GM21360 (cell line): Measurements from ENCODE around the gene CTNNBL1.
"Not testable (repeated sequence)": the region's sequence is repeated elsewhere in the genome, so short reads cannot be mapped to it uniquely, and the experiment has no call there.

Source experiments
- ATAC-seq: cut with Tn5 transposase; IDR thresholded peaks from one replicate; pipeline ENCODE4 v1.9.1; 2021; ENCODE audit warnings: mild to moderate bottlenecking, moderate library complexity; ENCODE audit not compliant: unreplicated experiment

CTNNBL1 gene

GRCh38 chr20:37677969-37678861 is 15.6 kb upstream of the CTNNBL1 start:
- ATAC-seq, result no peak

- ATAC-seq, result not testable (repeated sequence)
Observed at GRCh38 chr20:37679751-37680150, 14.1 kb upstream of the CTNNBL1 start.

- no peak for ATAC-seq
Observed at GRCh38 chr20:37680420-37680819, 13.4 kb upstream of the CTNNBL1 start.

- ATAC-seq, result no peak
Observed at GRCh38 chr20:37681384-37682112, 12.3 kb upstream of the CTNNBL1 start.

GRCh38 chr20:37683146-37683545 is 10.7 kb upstream of the CTNNBL1 start:
- ATAC-seq, result not testable (repeated sequence)

- no peak for ATAC-seq
Observed at GRCh38 chr20:37686762-37687477, 6.9 kb upstream of the CTNNBL1 start.

- ATAC-seq, result no peak
Observed at GRCh38 chr20:37687478-37687805, 6.4 kb upstream of the CTNNBL1 start.

GRCh38 chr20:37688093-37688492 is 5.7 kb upstream of the CTNNBL1 start:
- ATAC-seq, result no peak

- ATAC-seq, result no peak
Observed at GRCh38 chr20:37690626-37691369, 3.0 kb upstream of the CTNNBL1 start.

- ATAC-seq, result no peak
Observed at GRCh38 chr20:37692459-37693166, 1.2 kb upstream of the CTNNBL1 start.

GRCh38 chr20:37693242-37693634 is 592 bp upstream of the CTNNBL1 start:
- no peak for ATAC-seq

GRCh38 chr20:37695684-37696342 is 2.0 kb downstream of the CTNNBL1 start:
- ATAC-seq, result no peak

GRCh38 chr20:37697314-37697713 is 3.5 kb downstream of the CTNNBL1 start:
- peak; percentile 54 for ATAC-seq

GRCh38 chr20:37699202-37699601 is 5.4 kb downstream of the CTNNBL1 start:
- ATAC-seq, result no peak

- ATAC-seq, result no peak
Observed at GRCh38 chr20:37700301-37700700, 6.5 kb downstream of the CTNNBL1 start.

- ATAC-seq, result not testable (repeated sequence)
Observed at GRCh38 chr20:37701676-37702075, 7.8 kb downstream of the CTNNBL1 start.

GRCh38 chr20:37702403-37703034 is 8.7 kb downstream of the CTNNBL1 start:
- ATAC-seq, result no peak

- no peak for ATAC-seq
Observed at GRCh38 chr20:37703035-37703845, 9.4 kb downstream of the CTNNBL1 start.
